Endothelial cell (in vitro differentiated cells): ENCODE measurements around the gene MTPN. TPM values are rescaled to one million over a fixed set of nuclear protein-coding genes. Genes with fewer than 3 reads are reported as not detected.

ENCODE experiments used
- DNase-seq: peaks from one replicate; pipeline ENCODE4 v3.0.0; 2021; ENCODE audit warnings: low spot score
- H3K27ac Mint-ChIP-seq: one replicate; pipeline ENCODE4 v1.8.0; 2021; ENCODE audit warnings: mixed read lengths, inconsistent platforms; ENCODE audit not compliant: unreplicated experiment
- H3K27me3 Mint-ChIP-seq: one replicate; pipeline ENCODE4 v1.8.0; 2021; ENCODE audit warnings: mild to moderate bottlenecking, moderate library complexity, mixed read lengths, inconsistent platforms; ENCODE audit not compliant: unreplicated experiment
- H3K36me3 Mint-ChIP-seq: one replicate; pipeline ENCODE4 v1.8.0; 2021; ENCODE audit warnings: mild to moderate bottlenecking, low read depth, mixed read lengths, inconsistent platforms; ENCODE audit not compliant: unreplicated experiment
- H3K4me1 Mint-ChIP-seq: one replicate; pipeline ENCODE4 v1.8.0; 2021; ENCODE audit warnings: mild to moderate bottlenecking, mixed read lengths, inconsistent platforms; ENCODE audit not compliant: unreplicated experiment
- H3K4me3 Mint-ChIP-seq: one replicate; pipeline ENCODE4 v1.8.0; 2021; ENCODE audit warnings: mild to moderate bottlenecking, mixed read lengths, inconsistent platforms; ENCODE audit not compliant: unreplicated experiment
- H3K9me3 Mint-ChIP-seq: one replicate; pipeline ENCODE4 v1.8.0; 2021; ENCODE audit warnings: mixed read lengths, inconsistent platforms; ENCODE audit not compliant: unreplicated experiment
- CTCF ChIP-seq: fragments of 200-600 bp; sonication (generic); IDR thresholded peaks from one replicate; pipeline ENCODE4 v1.5.0; 2021; ENCODE audit warnings: antibody characterized with exemption; ENCODE audit not compliant: unreplicated experiment
- total RNA-seq: library from RNA; stranded (reverse); fragmentation: NEBNext Ultra II Directional; extraction: Animal tissue kit (Norgen Biotek cat#: 25700); gene quantifications from one replicate; pipeline ENCODE4 v1.2.1, GENCODE V29; 2021; ENCODE audit not compliant: unreplicated experiment

The MTPN gene
- total RNA-seq, 1 donor from 2014 or later: 183 TPM

- DNase-seq: no peak
- Mint-ChIP-seq H3K4me1 (peaks cover 4% of the 10 kb centered on the region), H3K27me3 (no peaks in the 10 kb centered on the region), H3K4me3 (no peak overlapping the region), H3K27ac (no peak overlapping the region), H3K36me3 (no peaks in the 10 kb centered on the region), H3K9me3 (no peaks in the 10 kb centered on the region)
- TF ChIP-seq CTCF: no peak
Observed at GRCh38 chr7:135995748-135996147, 18.6 kb upstream of the MTPN start.

GRCh38 chr7:135994466-135995205 lies 17.5 kb upstream of the MTPN start:
- TF ChIP-seq CTCF: no peak
- Mint-ChIP-seq H3K9me3 (no peaks in the 10 kb centered on the region), H3K36me3 (no peaks in the 10 kb centered on the region), H3K27ac (no peak overlapping the region), H3K4me3 (no peak overlapping the region), H3K4me1 (peaks cover 4% of the 10 kb centered on the region), H3K27me3 (no peaks in the 10 kb centered on the region)
- no peak for DNase-seq

- no peak for TF ChIP-seq CTCF
- Mint-ChIP-seq H3K36me3 (no peaks in the 10 kb centered on the region), H3K9me3 (no peaks in the 10 kb centered on the region), H3K4me1 (peaks cover 4% of the 10 kb centered on the region), H3K27me3 (no peaks in the 10 kb centered on the region), H3K4me3 (no peak overlapping the region), H3K27ac (no peak overlapping the region)
- DNase-seq: no peak
Observed at GRCh38 chr7:135993950-135994349, 16.8 kb upstream of the MTPN start.

GRCh38 chr7:135991906-135992305 lies 14.7 kb upstream of the MTPN start:
- Mint-ChIP-seq H3K9me3 (no peaks in the 10 kb centered on the region), H3K36me3 (no peaks in the 10 kb centered on the region), H3K4me3 (no peak overlapping the region), H3K27ac (no peak overlapping the region), H3K4me1 (peaks cover 4% of the 10 kb centered on the region), H3K27me3 (no peaks in the 10 kb centered on the region)
- no peak for DNase-seq
- TF ChIP-seq CTCF: no peak

GRCh38 chr7:135991322-135991721 lies 14.2 kb upstream of the MTPN start:
- H3K4me3 Mint-ChIP-seq: no peak overlapping the region
- no peak for DNase-seq
- TF ChIP-seq CTCF: no peak
- H3K27me3 Mint-ChIP-seq: no peaks in the 10 kb centered on the region
- peaks cover 4% of the 10 kb centered on the region for H3K4me1 Mint-ChIP-seq
- no peak overlapping the region for H3K27ac Mint-ChIP-seq
- H3K9me3 Mint-ChIP-seq: no peaks in the 10 kb centered on the region
- H3K36me3 Mint-ChIP-seq: no peaks in the 10 kb centered on the region
